PC-3 (cell line): Measurements from ENCODE around the gene UCN3.

Source experiments
- EZH2 ChIP-seq: fragments of 300-600 bp; sonication (generic); IDR thresholded peaks from one replicate; pipeline ENCODE4 v1.6.1; 2017; ENCODE audit warnings: antibody characterized with exemption, mild to moderate bottlenecking, low read length; ENCODE audit not compliant: unreplicated experiment
- EZH2phosphoT487 ChIP-seq: fragments of 300-600 bp; sonication (generic); IDR thresholded peaks from 2 replicates; pipeline ENCODE4 v1.6.1; 2018; ENCODE audit warnings: mild to moderate bottlenecking, antibody characterized with exemption, low read length, borderline replicate concordance
- TF ChIP-seq, protein P1 (sequence below): fragments of 300-600 bp; sonication (generic); conservative IDR thresholded peaks from 2 replicates; pipeline ENCODE4 v1.5.1; 2017; ENCODE audit warnings: antibody characterized with exemption, low read depth, mild to moderate bottlenecking, low read length

DNA sequence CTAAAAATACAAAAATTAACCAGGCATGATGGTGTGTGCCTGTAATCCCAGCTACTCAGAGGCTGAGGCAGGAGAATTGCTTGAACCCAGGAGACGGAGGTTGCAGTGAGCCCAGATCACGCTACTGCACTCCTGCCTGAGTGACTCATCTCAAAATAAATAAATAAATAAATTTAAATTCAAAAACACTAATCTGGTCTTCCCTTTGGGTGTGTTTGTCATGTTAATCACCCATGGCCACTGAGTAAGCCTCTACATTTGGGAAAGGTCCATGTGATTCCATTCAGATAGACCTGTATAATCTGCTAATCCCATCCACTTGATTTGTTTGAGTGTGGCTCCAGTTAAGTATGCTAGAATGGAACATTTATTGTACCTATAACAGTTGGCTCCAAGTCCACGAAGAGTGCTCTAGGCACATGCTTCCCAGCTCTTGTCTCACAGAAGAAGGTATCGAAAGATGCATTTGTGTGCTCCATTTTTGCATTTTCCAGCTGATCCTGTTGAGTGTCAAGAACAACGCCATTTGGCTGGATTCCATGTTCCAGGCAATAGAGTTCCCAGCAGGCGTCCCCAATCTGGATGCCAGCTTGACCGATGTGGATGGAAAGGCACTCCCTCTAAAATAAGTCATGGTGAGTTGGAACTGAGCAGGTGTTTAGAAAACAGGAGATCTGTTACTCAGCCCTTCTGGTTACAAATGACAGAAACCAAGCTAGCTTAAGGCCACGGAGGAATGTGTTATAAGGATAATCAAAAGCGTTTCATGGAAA lies 35.9 kb downstream of the UCN3 start:
- TF ChIP-seq, protein P1, sequence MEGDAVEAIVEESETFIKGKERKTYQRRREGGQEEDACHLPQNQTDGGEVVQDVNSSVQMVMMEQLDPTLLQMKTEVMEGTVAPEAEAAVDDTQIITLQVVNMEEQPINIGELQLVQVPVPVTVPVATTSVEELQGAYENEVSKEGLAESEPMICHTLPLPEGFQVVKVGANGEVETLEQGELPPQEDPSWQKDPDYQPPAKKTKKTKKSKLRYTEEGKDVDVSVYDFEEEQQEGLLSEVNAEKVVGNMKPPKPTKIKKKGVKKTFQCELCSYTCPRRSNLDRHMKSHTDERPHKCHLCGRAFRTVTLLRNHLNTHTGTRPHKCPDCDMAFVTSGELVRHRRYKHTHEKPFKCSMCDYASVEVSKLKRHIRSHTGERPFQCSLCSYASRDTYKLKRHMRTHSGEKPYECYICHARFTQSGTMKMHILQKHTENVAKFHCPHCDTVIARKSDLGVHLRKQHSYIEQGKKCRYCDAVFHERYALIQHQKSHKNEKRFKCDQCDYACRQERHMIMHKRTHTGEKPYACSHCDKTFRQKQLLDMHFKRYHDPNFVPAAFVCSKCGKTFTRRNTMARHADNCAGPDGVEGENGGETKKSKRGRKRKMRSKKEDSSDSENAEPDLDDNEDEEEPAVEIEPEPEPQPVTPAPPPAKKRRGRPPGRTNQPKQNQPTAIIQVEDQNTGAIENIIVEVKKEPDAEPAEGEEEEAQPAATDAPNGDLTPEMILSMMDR = no peak
- TF ChIP-seq EZH2phosphoT487 (no peak), EZH2 (no peak)
